WERI-Rb-1 (cell line): ENCODE results near the gene DMRTC2.

ENCODE experiments used
- DNase-seq: peaks from one replicate; pipeline ENCODE4 v3.0.0-alpha.2; 2020
- H3K27ac ChIP-seq: fragments of 250-450 bp; sonication (Bioruptor Pico); 2 replicates; pipeline ENCODE4 v1.5.1; 2020; ENCODE audit warnings: mild to moderate bottlenecking, moderate library complexity
- H3K27me3 ChIP-seq: fragments of 250-450 bp; sonication (Bioruptor Pico); 2 replicates; pipeline ENCODE4 v1.5.1; 2021; ENCODE audit warnings: mild to moderate bottlenecking, low read depth, moderate library complexity; ENCODE audit not compliant: insufficient read depth, severe bottlenecking
- H3K36me3 ChIP-seq: fragments of 250-450 bp; sonication (Bioruptor Pico); 2 replicates; pipeline ENCODE4 v1.5.1; 2020; ENCODE audit warnings: mild to moderate bottlenecking, moderate library complexity
- H3K4me3 ChIP-seq: 2 replicates; pipeline ENCODE4 v1.5.1; 2011; ENCODE audit warnings: low read depth, mild to moderate bottlenecking, control low read depth, low read length
- H3K9me3 ChIP-seq: fragments of 250-450 bp; sonication (Bioruptor Pico); 2 replicates; pipeline ENCODE4 v1.5.1; 2021; ENCODE audit warnings: mild to moderate bottlenecking, moderate library complexity; ENCODE audit not compliant: severe bottlenecking
- CTCF ChIP-seq: IDR thresholded peaks from 2 replicates; pipeline ENCODE4 v1.5.1; 2011; ENCODE audit warnings: low read depth, mild to moderate bottlenecking, control low read depth, inconsistent platforms, low read length

DMRTC2 gene

GRCh38 chr19:41802770-41803169 lies 42.1 kb upstream of the DMRTC2 start:
- TF ChIP-seq CTCF: no peak
- Histone ChIP-seq H3K36me3 (no peaks in the 10 kb centered on the region), H3K27ac (no peak overlapping the region), H3K4me3 (no peak overlapping the region), H3K9me3 (peaks cover 3% of the 10 kb centered on the region), H3K27me3 (no peaks in the 10 kb centered on the region)
- DNase-seq: no peak

- no peak for DNase-seq
- no peak overlapping the region for H3K27ac ChIP-seq
- no peaks in the 10 kb centered on the region for H3K36me3 ChIP-seq
- H3K9me3 ChIP-seq: peaks cover 3% of the 10 kb centered on the region
- H3K27me3 ChIP-seq: no peaks in the 10 kb centered on the region
- no peak for TF ChIP-seq CTCF
- no peak overlapping the region for H3K4me3 ChIP-seq
Observed at GRCh38 chr19:41804336-41804735, 40.5 kb upstream of the DMRTC2 start.

- Histone ChIP-seq H3K27ac (no peak overlapping the region), H3K4me3 (no peak overlapping the region), H3K9me3 (no peaks in the 10 kb centered on the region), H3K27me3 (no peaks in the 10 kb centered on the region), H3K36me3 (no peaks in the 10 kb centered on the region)
- TF ChIP-seq CTCF: no peak
- DNase-seq: no peak
Observed at GRCh38 chr19:41807176-41807575, 37.7 kb upstream of the DMRTC2 start.

- no peak for DNase-seq
- TF ChIP-seq CTCF: no peak
- H3K27me3 ChIP-seq: no peaks in the 10 kb centered on the region
- no peak overlapping the region for H3K4me3 ChIP-seq
- no peaks in the 10 kb centered on the region for H3K36me3 ChIP-seq
- H3K9me3 ChIP-seq: no peaks in the 10 kb centered on the region
- no peak overlapping the region for H3K27ac ChIP-seq
Observed at GRCh38 chr19:41808663-41809566, 35.9 kb upstream of the DMRTC2 start.

- no peak overlapping the region for H3K4me3 ChIP-seq
- H3K36me3 ChIP-seq: no peaks in the 10 kb centered on the region
- no peaks in the 10 kb centered on the region for H3K27me3 ChIP-seq
- no peak for DNase-seq
- no peaks in the 10 kb centered on the region for H3K9me3 ChIP-seq
- no peak overlapping the region for H3K27ac ChIP-seq
- TF ChIP-seq CTCF: no peak
Observed at GRCh38 chr19:41810301-41810700, 34.5 kb upstream of the DMRTC2 start.
